ENCODE measurements around the gene ANKRD63.
A peak's percentile ranks its signal among the peaks of the same experiment; 100 is the strongest.

Gene ANKRD63

GRCh38 chr15:40323953-40324937, 41.4 kb upstream of the ANKRD63 start:
- Histone ChIP-seq H3K36me3 (no peaks in the 10 kb centered on the region), H3K27me3 (no peaks in the 10 kb centered on the region), H3K9me3 (no peaks in the 10 kb centered on the region), H3K4me3 (ENCODE audit: low read depth in 1 of 2, low read length in 1 of 2) (peak overlapping the region; percentile 78 to 80), H3K4me1 (ENCODE audit: control insufficient read depth in 1 of 2, insufficient read depth in 1 of 2, low read depth in 1 of 2, low read length in 1 of 2) (peaks cover 18 to 36% of the 10 kb centered on the region in 2 experiments), H3K27ac (peak overlapping the region; percentile 86)
- no peak for TF ChIP-seq CTCF (IDR thresholded peaks at IDR 0.05)

GRCh38 chr15:40323239-40323952, 40.5 kb upstream of the ANKRD63 start, which contains the start of gene INAFM2:
TSS of gene INAFM2 (plus strand) at chr15:40323692. CDS start at chr15:40324056, 364 bp downstream.
- Histone ChIP-seq H3K27me3 (no peaks in the 10 kb centered on the region), H3K27ac (peak within 1 kb of the TSS; percentile 86), H3K4me3 (ENCODE audit: low read depth in 1 of 2, low read length in 1 of 2) (peak within 1 kb of the TSS; percentile 78 to 80), H3K9me3 (no peaks in the 10 kb centered on the region), H3K4me1 (ENCODE audit: control insufficient read depth in 1 of 2, insufficient read depth in 1 of 2, low read depth in 1 of 2, low read length in 1 of 2) (peaks cover 18 to 36% of the 10 kb centered on the region in 2 experiments), H3K36me3 (no peaks in the 10 kb centered on the region)
- peak; percentile 84 for TF ChIP-seq CTCF (IDR thresholded peaks at IDR 0.05)

GRCh38 chr15:40322531-40323238, 39.8 kb upstream of the ANKRD63 start:
- Histone ChIP-seq H3K9me3 (no peaks in the 10 kb centered on the region), H3K27ac (peak overlapping the region; percentile 86), H3K27me3 (no peaks in the 10 kb centered on the region), H3K4me1 (ENCODE audit: control insufficient read depth in 1 of 2, insufficient read depth in 1 of 2, low read depth in 1 of 2, low read length in 1 of 2) (peaks cover 18 to 36% of the 10 kb centered on the region in 2 experiments), H3K36me3 (no peaks in the 10 kb centered on the region), H3K4me3 (ENCODE audit: low read depth in 1 of 2, low read length in 1 of 2) (peak overlapping the region; percentile 59 to 76)
- no peak for TF ChIP-seq CTCF (IDR thresholded peaks at IDR 0.05)

- peak overlapping the region; percentile 22 for H3K27ac ChIP-seq
- no peaks in the 10 kb centered on the region for H3K36me3 ChIP-seq
- no peaks in the 10 kb centered on the region for H3K27me3 ChIP-seq
- TF ChIP-seq CTCF (IDR thresholded peaks at IDR 0.05): peak; percentile 93
- H3K4me1 ChIP-seq (ENCODE audit: control insufficient read depth in 1 of 2, insufficient read depth in 1 of 2, low read depth in 1 of 2, low read length in 1 of 2): peaks cover 27 to 38% of the 10 kb centered on the region in 2 experiments
- H3K4me3 ChIP-seq (ENCODE audit: low read depth in 1 of 2, low read length in 1 of 2): no peak overlapping the region
- no peaks in the 10 kb centered on the region for H3K9me3 ChIP-seq
Observed at GRCh38 chr15:40320931-40321371, 38.1 kb upstream of the ANKRD63 start.

GRCh38 chr15:40320409-40320808, 37.5 kb upstream of the ANKRD63 start:
- H3K36me3 ChIP-seq: no peaks in the 10 kb centered on the region
- H3K27ac ChIP-seq: no peak overlapping the region
- TF ChIP-seq CTCF (IDR thresholded peaks at IDR 0.05): no peak
- H3K27me3 ChIP-seq: peaks cover 5% of the 10 kb centered on the region
- peaks cover 21 to 33% of the 10 kb centered on the region in 2 experiments for H3K4me1 ChIP-seq (ENCODE audit: control insufficient read depth in 1 of 2, insufficient read depth in 1 of 2, low read depth in 1 of 2, low read length in 1 of 2)
- H3K9me3 ChIP-seq: no peaks in the 10 kb centered on the region
- H3K4me3 ChIP-seq (ENCODE audit: low read depth in 1 of 2, low read length in 1 of 2): no peak overlapping the region

All from neutrophil (primary cell).